GM21360 (cell line): ENCODE data around the gene TMIGD1.

Experiments
- ATAC-seq: cut with Tn5 transposase; IDR thresholded peaks from one replicate; pipeline ENCODE4 v1.9.1; 2021; ENCODE audit warnings: mild to moderate bottlenecking, moderate library complexity; ENCODE audit not compliant: unreplicated experiment

TMIGD1 gene

DNA sequence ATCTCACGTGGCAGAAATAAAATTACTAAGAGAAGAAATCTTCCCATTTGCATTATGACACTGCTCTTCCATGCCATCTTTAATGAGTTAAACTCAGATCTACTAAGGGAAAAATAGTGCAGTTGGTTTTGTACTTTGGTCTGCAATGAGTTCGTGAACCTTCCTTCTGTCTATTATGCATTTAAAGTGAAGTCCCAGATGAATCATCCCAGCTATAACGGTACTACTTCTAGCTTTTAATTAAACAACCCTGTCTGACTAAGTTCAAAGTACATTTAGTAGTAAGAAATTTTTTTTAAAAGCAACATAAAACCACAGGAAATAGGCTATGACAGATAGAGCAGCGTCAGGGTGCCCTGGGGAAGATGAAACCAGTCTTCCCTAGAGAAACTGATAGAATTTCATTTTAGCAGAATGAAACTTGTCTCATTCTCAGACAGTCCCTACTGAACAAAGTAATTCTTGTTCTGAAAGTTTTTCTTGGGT, 1.8 kb downstream of the TMIGD1 start:
- no peak for ATAC-seq

GRCh38 chr17:30326809-30327208, 7.0 kb downstream of the TMIGD1 start:
- ATAC-seq: no peak

- ATAC-seq: no peak
Measured at GRCh38 chr17:30324723-30325122, 9.1 kb downstream of the TMIGD1 start.

DNA sequence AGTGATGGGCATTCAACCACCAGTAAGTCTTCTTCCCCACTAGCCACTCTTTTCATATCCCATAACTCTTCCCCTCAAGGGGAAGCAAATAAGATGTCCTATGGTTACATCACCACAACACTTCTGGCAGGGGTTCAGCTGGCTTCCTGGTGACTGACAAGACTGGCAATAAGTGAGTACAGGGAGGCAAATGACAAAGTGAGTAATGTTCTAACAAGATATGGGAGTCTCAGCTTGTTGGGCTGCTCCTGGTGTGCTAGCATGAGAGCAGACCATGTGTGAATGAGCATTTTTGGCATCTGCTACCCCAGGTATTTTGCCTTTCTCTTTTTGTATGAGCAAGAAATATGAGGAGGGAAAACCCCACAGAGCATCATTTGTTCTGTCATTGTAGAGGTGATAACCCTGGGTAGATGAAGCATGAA, 9.9 kb downstream of the TMIGD1 start:
- ATAC-seq: no peak

GRCh38 chr17:30323262-30323894, 10.5 kb downstream of the TMIGD1 start:
- no peak for ATAC-seq

DNA sequence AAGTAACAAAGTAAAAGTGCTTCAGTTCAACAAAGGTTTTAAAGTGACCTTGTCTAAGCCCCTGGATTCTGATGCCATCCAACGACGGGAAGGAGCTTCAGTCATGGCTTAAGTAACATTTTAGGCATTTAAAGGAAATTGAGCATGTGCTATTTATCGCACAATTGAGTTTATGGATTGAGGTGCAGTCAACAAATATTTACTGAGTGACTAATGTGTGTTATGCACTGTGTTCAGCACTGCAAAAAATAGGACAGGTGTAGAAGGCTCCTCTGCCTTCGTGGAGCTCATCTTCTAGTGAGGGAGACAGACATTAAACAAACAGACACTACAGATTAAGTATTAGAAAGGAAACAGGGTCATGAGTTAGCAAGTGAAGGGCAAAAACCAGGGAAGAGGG, 12.5 kb downstream of the TMIGD1 start:
- no peak for ATAC-seq

- no peak for ATAC-seq
Measured at GRCh38 chr17:30318155-30318554, 15.7 kb downstream of the TMIGD1 start.

GRCh38 chr17:30316736-30317135, 17.1 kb downstream of the TMIGD1 start:
- no peak for ATAC-seq

DNA sequence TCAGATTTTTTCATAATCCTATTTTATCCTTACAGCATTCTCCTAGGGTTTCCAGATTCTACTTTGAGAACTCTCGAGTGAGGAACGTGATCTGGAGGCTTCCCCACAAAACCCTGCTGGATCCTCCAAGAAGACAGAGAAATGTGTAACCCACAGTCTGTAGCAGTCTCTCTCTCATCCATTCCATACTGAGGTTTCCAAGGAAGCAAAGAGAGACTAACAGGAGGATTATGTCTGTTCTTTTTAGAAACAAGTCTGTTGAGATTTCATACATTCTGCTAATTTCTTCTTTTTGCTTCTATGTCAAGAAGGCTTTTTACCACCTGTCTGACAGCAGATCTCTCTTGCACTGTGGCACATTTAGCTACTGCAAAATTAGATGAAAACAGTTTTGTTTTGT, 18.8 kb downstream of the TMIGD1 start:
- ATAC-seq: no peak

GRCh38 chr17:30314474-30314873, 19.4 kb downstream of the TMIGD1 start:
- ATAC-seq: no peak

GRCh38 chr17:30312226-30312625, 21.6 kb downstream of the TMIGD1 start:
- no peak for ATAC-seq

GRCh38 chr17:30310562-30310961, 23.3 kb downstream of the TMIGD1 start:
- ATAC-seq: no peak

DNA sequence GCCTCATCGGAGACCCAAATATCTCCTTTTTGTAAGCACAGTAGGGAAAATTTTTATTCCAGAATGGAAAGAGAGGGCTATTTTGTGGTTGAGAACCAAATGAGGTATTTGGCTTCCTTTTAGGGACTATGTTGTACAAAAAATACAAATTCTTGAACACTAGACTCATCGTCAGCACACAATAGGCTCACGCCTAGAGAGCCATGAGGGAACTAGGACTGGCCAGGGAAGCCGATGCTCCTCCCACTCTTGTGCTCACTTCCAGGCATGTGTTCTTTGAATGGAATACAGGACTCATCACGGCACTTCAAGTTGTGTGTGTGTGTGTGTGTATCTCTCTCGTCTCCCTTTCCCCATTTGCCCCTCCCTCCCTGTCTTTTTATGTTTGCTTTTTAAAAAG, 24.3 kb downstream of the TMIGD1 start:
- ATAC-seq: no peak

- no peak for ATAC-seq
Measured at GRCh38 chr17:30308406-30308805, 25.5 kb downstream of the TMIGD1 start.

DNA sequence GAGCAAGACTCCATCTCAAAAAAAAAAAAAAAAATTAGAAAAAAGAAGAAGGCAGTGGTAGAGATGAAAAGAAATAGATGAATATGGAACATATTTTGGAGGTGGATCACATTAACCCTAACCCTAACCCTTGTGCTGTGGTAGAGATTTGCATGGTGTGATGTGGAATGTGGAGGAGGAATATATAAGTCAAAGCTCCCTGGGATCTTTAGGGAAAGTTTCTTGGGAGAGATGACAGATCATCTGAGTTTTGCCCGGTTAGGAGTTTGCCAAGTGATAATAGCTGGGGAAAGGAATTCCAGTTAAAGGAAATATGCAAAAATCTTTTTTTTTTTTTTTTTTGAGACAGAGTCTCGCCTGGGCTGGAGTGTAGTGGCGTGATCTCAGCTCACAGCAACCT, 29.1 kb downstream of the TMIGD1 start:
- ATAC-seq: no peak

DNA sequence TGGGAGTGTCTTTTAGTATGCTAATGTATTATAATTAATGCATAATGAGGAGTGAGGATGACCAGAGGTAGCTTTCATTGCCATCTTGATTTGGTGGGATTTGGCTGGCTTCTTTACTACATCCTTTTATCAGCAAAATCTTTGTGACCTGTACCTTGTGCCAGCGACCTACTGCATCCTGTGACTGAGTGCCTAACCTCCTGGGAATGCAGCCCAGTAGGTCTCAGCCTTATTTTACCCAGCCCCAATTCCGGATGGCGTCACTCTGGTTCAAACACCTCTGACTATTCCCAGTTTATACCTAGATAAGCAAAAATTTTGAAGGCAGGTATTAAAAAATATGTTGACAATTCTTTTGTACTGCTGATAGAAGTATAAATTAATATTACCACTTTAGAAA, 31.6 kb downstream of the TMIGD1 start:
- ATAC-seq: no peak

DNA sequence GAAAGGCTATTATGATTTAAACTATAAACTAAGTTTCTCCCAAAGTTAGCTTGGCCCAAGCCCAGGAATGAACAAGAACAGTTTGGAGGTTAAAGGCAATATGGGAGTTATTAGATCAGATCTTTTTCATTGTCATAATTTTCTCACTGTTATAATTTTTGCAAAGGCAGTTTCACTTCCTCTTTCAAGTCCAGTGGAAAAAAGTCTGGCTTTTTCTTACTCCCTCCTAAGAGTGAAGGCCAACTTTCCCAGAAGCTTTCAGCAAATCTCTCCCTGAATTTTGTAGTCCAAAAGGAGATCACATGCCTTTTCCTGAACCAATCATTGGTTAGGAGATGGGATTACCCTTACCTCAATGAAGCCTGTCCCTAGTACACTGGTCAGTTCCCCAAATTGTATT, 33.0 kb downstream of the TMIGD1 start:
- ATAC-seq: no peak

DNA sequence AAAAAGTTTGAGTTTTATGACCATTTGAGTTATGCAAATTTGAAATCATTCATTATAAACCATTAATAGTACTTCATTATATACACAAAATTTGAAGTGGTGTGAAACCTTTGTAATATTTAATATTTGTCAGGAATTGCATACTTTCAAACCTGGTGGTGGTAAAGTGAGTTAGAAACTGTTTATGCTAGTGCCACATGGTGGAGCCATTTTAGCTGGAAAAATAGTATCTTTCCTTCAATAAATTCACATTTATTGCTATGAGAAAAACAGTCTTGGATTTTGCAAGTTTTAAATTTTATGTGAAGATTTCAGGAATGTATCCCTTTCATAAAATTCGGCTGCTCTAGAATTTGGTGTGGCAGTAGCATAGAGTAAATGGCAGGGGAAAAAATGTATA, 34.9 kb downstream of the TMIGD1 start:
- no peak for ATAC-seq

GRCh38 chr17:30297715-30298114, 36.1 kb downstream of the TMIGD1 start:
- ATAC-seq: no peak

GRCh38 chr17:30296499-30297080, 37.3 kb downstream of the TMIGD1 start:
- ATAC-seq: no peak

GRCh38 chr17:30292286-30292858, 41.5 kb downstream of the TMIGD1 start:
- no peak for ATAC-seq

DNA sequence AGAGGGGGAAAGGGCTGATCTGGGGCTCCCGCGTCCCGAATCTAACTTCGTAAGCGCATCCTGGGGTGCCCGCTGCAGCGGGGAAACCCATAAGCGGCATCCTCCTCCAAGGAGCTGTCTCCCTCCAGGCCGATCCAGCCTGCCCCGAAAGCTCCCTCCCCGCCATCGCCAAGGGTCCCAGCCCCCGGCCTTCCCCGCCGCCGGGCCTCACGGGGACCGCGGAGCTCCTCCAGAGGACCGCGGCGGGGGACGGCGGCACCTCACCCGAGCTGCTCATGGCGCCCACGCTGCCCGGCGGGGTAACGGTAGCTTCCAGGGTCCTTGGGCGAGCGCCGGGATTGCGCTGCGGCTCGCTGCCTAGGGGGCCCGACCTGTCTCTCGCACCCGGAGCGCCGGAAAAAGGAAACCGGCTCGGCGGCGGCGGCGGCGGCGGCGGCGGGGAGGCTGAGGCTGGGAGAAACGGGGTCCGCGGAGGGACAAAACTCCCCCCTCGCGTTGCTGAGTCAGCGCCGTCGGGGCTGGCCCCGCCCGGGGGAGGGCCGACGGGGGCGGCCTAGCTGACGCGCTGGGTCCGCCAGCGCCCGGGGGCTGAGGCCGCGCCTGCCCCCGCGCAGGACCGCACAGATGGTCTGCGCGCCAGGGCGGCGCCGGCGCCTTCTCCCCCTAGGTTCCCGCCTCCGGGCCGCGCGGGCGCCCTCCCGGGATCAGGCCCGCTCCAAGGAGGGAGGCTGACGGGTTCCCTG, 42.1 kb downstream of the TMIGD1 start, which contains the start of gene BLMH:
Gene BLMH (minus strand): TSS at position 402 of the 743 bp plus-strand sequence. CDS start 125 bp downstream, at position 277.
- ATAC-seq: peak; percentile 75
